ENCODE data around the gene DDX17. TPM values are rescaled to one million over a fixed set of nuclear protein-coding genes. Genes with fewer than 3 reads are reported as not detected.

The DDX17 gene
- total RNA-seq, 1 donor from 2014 or later, result 521 TPM

DNA sequence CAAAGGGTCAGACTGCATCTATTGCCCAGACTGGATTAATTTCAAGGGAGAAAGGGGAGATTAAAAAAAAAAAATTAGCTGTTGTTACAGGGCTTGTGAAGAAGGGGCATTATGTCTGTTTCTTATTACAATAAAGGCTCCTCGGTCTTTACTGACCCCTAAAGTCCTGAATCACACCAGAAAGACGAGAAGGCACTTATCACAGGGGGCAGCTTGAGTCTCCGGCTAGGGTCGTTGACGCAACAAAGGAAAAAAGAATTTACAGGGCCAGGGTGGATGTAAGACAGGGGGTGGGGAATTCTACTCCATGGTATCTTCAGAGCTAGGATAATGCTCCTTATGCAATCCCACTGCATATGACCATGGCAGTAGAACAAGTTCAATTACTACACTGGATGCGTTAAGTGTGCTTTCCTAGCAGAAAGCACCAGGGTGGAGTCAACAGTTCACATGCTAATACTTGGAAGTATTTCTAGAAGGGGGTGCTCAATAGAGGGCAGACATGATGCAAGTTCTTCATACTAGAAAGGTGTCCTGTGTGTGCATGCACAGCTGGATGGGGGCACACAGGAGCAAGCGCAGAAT, 16.5 kb downstream of the DDX17 start:
- no peak overlapping the region for H3K4me3 ChIP-seq (ENCODE audit: low read depth, low read length)
- DNase-seq (ENCODE audit: low read depth) (no peak), FAIRE-seq (no peak)
- TF ChIP-seq, protein P1, sequence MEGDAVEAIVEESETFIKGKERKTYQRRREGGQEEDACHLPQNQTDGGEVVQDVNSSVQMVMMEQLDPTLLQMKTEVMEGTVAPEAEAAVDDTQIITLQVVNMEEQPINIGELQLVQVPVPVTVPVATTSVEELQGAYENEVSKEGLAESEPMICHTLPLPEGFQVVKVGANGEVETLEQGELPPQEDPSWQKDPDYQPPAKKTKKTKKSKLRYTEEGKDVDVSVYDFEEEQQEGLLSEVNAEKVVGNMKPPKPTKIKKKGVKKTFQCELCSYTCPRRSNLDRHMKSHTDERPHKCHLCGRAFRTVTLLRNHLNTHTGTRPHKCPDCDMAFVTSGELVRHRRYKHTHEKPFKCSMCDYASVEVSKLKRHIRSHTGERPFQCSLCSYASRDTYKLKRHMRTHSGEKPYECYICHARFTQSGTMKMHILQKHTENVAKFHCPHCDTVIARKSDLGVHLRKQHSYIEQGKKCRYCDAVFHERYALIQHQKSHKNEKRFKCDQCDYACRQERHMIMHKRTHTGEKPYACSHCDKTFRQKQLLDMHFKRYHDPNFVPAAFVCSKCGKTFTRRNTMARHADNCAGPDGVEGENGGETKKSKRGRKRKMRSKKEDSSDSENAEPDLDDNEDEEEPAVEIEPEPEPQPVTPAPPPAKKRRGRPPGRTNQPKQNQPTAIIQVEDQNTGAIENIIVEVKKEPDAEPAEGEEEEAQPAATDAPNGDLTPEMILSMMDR (IDR thresholded peaks at IDR 0.05; ENCODE audit: insufficient read depth, low read length, severe bottlenecking), result no peak
- peaks cover 43% of the 10 kb centered on the region for H3K36me3 ChIP-seq (ENCODE audit: control insufficient read depth, insufficient read depth, low read length)
- no peaks in the 10 kb centered on the region for H3K27me3 ChIP-seq (ENCODE audit: control insufficient read depth, insufficient read depth, low read length)

DNA sequence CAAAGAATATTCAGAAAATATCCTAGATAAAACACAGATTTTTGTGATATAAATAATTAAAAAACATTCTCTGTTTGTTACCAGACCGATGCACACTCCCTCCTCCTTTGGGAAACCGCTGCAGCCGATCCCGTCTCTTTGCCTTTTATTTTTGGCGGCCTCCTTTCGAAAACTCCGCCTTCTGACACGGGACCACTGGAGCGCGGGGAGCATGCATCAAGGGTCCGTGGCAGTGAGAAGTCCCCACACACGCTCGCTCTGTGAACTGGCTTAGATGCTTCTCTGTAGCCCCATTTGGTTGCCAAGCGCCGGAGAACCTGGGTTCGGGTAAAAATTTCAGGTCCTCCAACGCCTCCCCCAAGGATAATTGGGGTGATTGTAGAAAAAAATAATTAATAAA, 17.0 kb downstream of the DDX17 start:
- H3K4me3 ChIP-seq (ENCODE audit: low read depth, low read length), result no peak overlapping the region
- TF ChIP-seq, protein P1 (IDR thresholded peaks at IDR 0.05; ENCODE audit: insufficient read depth, low read length, severe bottlenecking), result no peak
- no peak for DNase-seq (ENCODE audit: low read depth)
- H3K36me3 ChIP-seq (ENCODE audit: control insufficient read depth, insufficient read depth, low read length), result peaks cover 40% of the 10 kb centered on the region
- no peaks in the 10 kb centered on the region for H3K27me3 ChIP-seq (ENCODE audit: control insufficient read depth, insufficient read depth, low read length)
- FAIRE-seq, result no peak

DNA sequence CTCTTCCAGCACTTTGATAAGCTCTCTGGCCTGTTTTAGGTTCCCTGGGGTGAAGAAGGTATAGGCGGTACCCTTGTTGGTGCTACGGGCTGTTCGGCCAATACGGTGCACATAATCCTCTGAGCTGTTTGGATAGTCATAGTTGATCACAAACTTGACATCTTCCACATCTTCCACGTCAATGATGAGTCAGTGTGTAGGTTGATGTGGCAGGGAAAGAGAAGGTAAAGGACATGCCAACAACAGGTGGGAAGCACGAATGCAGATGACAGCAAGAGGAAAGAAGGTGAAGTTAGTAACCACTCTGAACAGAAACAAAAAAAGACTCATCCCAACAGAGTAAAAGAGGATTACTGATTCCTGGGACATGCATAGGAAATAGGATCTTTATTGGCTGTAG, 18.2 kb downstream of the DDX17 start:
- peak; percentile 7 for FAIRE-seq
- no peak for DNase-seq (ENCODE audit: low read depth)
- TF ChIP-seq, protein P1 (IDR thresholded peaks at IDR 0.05; ENCODE audit: insufficient read depth, low read length, severe bottlenecking), result no peak
- H3K27me3 ChIP-seq (ENCODE audit: control insufficient read depth, insufficient read depth, low read length), result no peaks in the 10 kb centered on the region
- no peak overlapping the region for H3K4me3 ChIP-seq (ENCODE audit: low read depth, low read length)
- peaks cover 36% of the 10 kb centered on the region for H3K36me3 ChIP-seq (ENCODE audit: control insufficient read depth, insufficient read depth, low read length)

DNA sequence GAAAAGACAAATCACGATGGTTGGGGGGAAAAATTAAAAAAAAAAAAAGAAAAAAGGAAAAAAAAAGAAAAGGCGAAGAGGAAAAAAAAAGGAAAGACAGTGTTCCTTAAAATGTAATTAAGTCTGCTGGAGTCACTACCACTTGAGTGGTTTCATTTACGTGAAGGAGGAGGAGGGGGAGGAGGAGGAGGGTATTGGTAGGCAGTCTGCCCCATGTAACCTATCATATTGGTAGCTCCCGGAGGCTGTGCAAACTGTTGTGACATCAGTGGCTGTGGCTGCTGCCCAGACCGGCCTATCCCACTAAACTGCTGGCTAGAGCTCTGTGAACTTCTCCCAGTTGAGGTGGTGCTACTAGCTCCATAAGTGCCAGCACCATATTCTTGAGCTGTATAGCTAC, 20.3 kb downstream of the DDX17 start:
- FAIRE-seq (no peak), DNase-seq (ENCODE audit: low read depth) (no peak)

DNA sequence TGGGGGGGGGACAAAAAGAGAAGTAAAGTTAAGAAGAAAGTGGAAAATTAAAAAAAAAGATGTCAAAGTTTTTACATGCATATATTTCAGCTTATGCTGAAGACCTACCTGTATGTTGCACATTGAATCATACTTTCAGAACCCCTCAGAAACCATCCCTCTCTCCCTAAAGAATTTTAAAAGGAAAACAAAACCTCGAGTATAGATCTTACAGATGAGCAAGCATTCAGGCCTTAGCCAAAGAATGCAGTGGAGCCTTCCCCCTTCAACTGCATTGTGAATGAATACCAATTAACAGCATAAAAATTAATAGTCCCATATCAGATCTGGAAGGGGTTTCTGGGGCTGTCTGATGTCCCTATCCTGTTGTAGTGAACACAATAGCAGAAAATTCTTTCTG, 21.9 kb downstream of the DDX17 start:
- no peak overlapping the region for H3K4me3 ChIP-seq (ENCODE audit: low read depth, low read length)
- FAIRE-seq, result no peak
- TF ChIP-seq, protein P1 (IDR thresholded peaks at IDR 0.05; ENCODE audit: insufficient read depth, low read length, severe bottlenecking), result no peak
- H3K27me3 ChIP-seq (ENCODE audit: control insufficient read depth, insufficient read depth, low read length), result no peaks in the 10 kb centered on the region
- peaks cover 24% of the 10 kb centered on the region for H3K36me3 ChIP-seq (ENCODE audit: control insufficient read depth, insufficient read depth, low read length)
- no peak for DNase-seq (ENCODE audit: low read depth)

More for the DNA sequence above, 20.3 kb downstream of the DDX17 start:
- H3K4me3 ChIP-seq (ENCODE audit: low read depth, low read length), result no peak overlapping the region
- peaks cover 31% of the 10 kb centered on the region for H3K36me3 ChIP-seq (ENCODE audit: control insufficient read depth, insufficient read depth, low read length)
- no peaks in the 10 kb centered on the region for H3K27me3 ChIP-seq (ENCODE audit: control insufficient read depth, insufficient read depth, low read length)
- TF ChIP-seq, protein P1 (IDR thresholded peaks at IDR 0.05; ENCODE audit: insufficient read depth, low read length, severe bottlenecking), result no peak

Data from bronchial epithelial cell (primary cell).